Thoracic aorta (tissue), 2 donors: Measurements from ENCODE around the gene TEKTIP1. TPM values are rescaled to one million over a fixed set of nuclear protein-coding genes. Genes with fewer than 3 reads are reported as not detected.
"Not testable (repeated sequence)": the region's sequence is repeated elsewhere in the genome, so short reads cannot be mapped to it uniquely, and the experiment has no call there.

Experiments
- ATAC-seq: fragments of 150-250 bp; one replicate; pipeline ENCODE4 v1.8.0; 2017; ENCODE audit warnings: low read depth; ENCODE audit not compliant: insufficient number of reproducible peaks, low FRiP score
- DNase-seq: peaks from one replicate; pipeline ENCODE4 v3.0.0-alpha.2; 2020; ENCODE audit warnings: low spot score
- H3K27ac ChIP-seq, 2 donors: fragments of 200-600 bp; sonication (generic); 1 replicate in 1 of 2; 2 replicates in 1 of 2; pipeline ENCODE4 v1.5.1; 2016; ENCODE audit warnings: mild to moderate bottlenecking in 2 of 2, moderate library complexity in 2 of 2
- H3K27me3 ChIP-seq: fragments of 200-600 bp; sonication (generic); replicated peaks from 2 replicates; pipeline ENCODE4 v1.6.0; 2016; ENCODE audit warnings: mild to moderate bottlenecking; ENCODE audit not compliant: insufficient read depth
- H3K36me3 ChIP-seq: fragments of 200-600 bp; sonication (generic); one replicate; pipeline ENCODE4 v1.5.1; 2016
- H3K4me1 ChIP-seq, 2 donors: fragments of 200-600 bp; sonication (generic); 1 replicate in 1 of 2; 2 replicates in 1 of 2; pipeline versions ENCODE4 v1.5.1 to v1.6.0; 2016; ENCODE audit warnings: low read depth in 2 of 2, mild to moderate bottlenecking in 1 of 2; ENCODE audit not compliant: control insufficient read depth in 1 of 2
- H3K4me3 ChIP-seq: fragments of 200-600 bp; sonication (generic); 2 replicates; pipeline ENCODE4 v1.5.1; 2016; ENCODE audit warnings: mild to moderate bottlenecking
- H3K9me3 ChIP-seq: fragments of 200-600 bp; sonication (generic); 2 replicates; pipeline ENCODE4 v1.5.1; 2016
- CTCF ChIP-seq: fragments of 200-600 bp; sonication (generic); IDR thresholded peaks from one replicate; pipeline ENCODE4 v1.5.1; 2019; ENCODE audit warnings: antibody characterized with exemption
- total RNA-seq, 2 donors: library from RNA; depleted of rRNA; stranded (reverse); fragments of >200 nt; gene quantifications; one replicate each; pipeline versions ENCODE4 v1.1.0 to v1.2.3, GENCODE V29; 2016

TEKTIP1 gene
- total RNA-seq, 2 donors from 2014 or later, result not detected

- Histone ChIP-seq H3K9me3 (no peaks in the 10 kb centered on the region), H3K4me1 (no peaks in the 10 kb centered on the region), H3K27ac (no peak overlapping the region), H3K4me3 (no peak overlapping the region), H3K27me3 (no peaks in the 10 kb centered on the region), H3K36me3 (peaks cover 66% of the 10 kb centered on the region)
- DNase-seq (no peak), ATAC-seq (no peak)
- TF ChIP-seq CTCF, result no peak
Observed at GRCh38 chr19:3527238-3527910, 11.6 kb upstream of the TEKTIP1 start.

- no peak for DNase-seq
- no peak overlapping the region for H3K27ac ChIP-seq
- ATAC-seq, result no peak
- H3K36me3 ChIP-seq, result peaks cover 66% of the 10 kb centered on the region
- TF ChIP-seq CTCF, result no peak
- H3K4me1 ChIP-seq, result no peaks in the 10 kb centered on the region
- no peak overlapping the region for H3K4me3 ChIP-seq
- no peaks in the 10 kb centered on the region for H3K27me3 ChIP-seq
- H3K9me3 ChIP-seq, result no peaks in the 10 kb centered on the region
Observed at GRCh38 chr19:3528080-3528479, 10.9 kb upstream of the TEKTIP1 start.

GRCh38 chr19:3528539-3529211, 10.3 kb upstream of the TEKTIP1 start:
- Histone ChIP-seq H3K9me3 (no peaks in the 10 kb centered on the region), H3K36me3 (peaks cover 66% of the 10 kb centered on the region)
- no peak for TF ChIP-seq CTCF

GRCh38 chr19:3529299-3529698, 9.7 kb upstream of the TEKTIP1 start:
- peaks cover 65% of the 10 kb centered on the region for H3K36me3 ChIP-seq
- H3K27ac ChIP-seq, H3K4me1 ChIP-seq, H3K4me3 ChIP-seq, ATAC-seq, H3K9me3 ChIP-seq, DNase-seq, H3K27me3 ChIP-seq: not testable (repeated sequence)

More at GRCh38 chr19:3528539-3529211, 10.3 kb upstream of the TEKTIP1 start:
- H3K27me3 ChIP-seq, result no peaks in the 10 kb centered on the region
- no peak overlapping the region for H3K27ac ChIP-seq
- no peaks in the 10 kb centered on the region for H3K4me1 ChIP-seq
- DNase-seq, result no peak
- H3K4me3 ChIP-seq, result no peak overlapping the region
- no peak for ATAC-seq

- DNase-seq (no peak), ATAC-seq (no peak)
- Histone ChIP-seq H3K36me3 (peaks cover 70% of the 10 kb centered on the region), H3K9me3 (no peaks in the 10 kb centered on the region), H3K27me3 (no peaks in the 10 kb centered on the region), H3K4me3 (no peak overlapping the region), H3K4me1 (no peaks in the 10 kb centered on the region), H3K27ac (no peak overlapping the region)
- TF ChIP-seq CTCF, result no peak
Observed at GRCh38 chr19:3530389-3530788, 8.6 kb upstream of the TEKTIP1 start.
